GM12873 (cell line): ENCODE data around the gene BRMS1L.

Experiments used
- TF ChIP-seq, protein P1 (sequence below): IDR thresholded peaks from 2 replicates; pipeline ENCODE4 v1.5.1; 2012; ENCODE audit warnings: low read depth, mild to moderate bottlenecking, moderate library complexity, low read length, control low read depth; ENCODE audit not compliant: insufficient read depth; ENCODE audit errors: missing control alignments

The BRMS1L gene

DNA sequence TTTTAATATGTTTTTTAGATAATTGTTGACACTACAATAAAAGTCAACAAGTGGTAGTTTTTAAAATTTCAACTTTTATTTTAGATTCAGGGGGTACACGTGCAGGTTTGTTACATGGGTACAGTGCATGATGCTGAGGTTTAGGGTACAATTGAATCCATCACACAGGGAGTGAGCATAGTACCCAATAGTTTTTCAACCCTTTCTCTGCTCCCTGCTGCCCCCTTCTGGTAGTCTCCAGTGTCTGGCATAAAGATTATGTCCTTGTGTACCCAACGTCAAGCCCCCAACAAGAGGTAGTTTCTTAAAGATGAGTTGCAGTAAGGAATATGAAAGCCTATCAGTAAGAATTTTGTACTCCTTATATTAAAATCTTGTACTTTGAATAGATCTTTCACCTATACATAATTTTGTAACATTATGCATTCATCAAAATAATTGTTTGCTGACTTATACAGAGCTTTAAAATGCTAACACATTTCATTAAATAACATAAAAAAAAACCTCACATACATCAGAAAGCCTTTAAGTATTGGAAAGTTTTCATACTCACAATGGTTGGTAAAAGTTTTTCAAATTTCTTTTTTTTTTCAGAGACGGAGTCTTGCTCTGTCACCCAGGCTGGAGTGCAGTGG, 11.7 kb upstream of the BRMS1L start:
- TF ChIP-seq, protein P1, sequence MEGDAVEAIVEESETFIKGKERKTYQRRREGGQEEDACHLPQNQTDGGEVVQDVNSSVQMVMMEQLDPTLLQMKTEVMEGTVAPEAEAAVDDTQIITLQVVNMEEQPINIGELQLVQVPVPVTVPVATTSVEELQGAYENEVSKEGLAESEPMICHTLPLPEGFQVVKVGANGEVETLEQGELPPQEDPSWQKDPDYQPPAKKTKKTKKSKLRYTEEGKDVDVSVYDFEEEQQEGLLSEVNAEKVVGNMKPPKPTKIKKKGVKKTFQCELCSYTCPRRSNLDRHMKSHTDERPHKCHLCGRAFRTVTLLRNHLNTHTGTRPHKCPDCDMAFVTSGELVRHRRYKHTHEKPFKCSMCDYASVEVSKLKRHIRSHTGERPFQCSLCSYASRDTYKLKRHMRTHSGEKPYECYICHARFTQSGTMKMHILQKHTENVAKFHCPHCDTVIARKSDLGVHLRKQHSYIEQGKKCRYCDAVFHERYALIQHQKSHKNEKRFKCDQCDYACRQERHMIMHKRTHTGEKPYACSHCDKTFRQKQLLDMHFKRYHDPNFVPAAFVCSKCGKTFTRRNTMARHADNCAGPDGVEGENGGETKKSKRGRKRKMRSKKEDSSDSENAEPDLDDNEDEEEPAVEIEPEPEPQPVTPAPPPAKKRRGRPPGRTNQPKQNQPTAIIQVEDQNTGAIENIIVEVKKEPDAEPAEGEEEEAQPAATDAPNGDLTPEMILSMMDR = peak; percentile 86

GRCh38 chr14:35818346-35819115, 7.6 kb upstream of the BRMS1L start:
- TF ChIP-seq, protein P1 = peak; percentile 47

- TF ChIP-seq, protein P1 = no peak
These were observed 6.3 kb upstream of the BRMS1L start for GRCh38 chr14:35819591-35820540.

DNA sequence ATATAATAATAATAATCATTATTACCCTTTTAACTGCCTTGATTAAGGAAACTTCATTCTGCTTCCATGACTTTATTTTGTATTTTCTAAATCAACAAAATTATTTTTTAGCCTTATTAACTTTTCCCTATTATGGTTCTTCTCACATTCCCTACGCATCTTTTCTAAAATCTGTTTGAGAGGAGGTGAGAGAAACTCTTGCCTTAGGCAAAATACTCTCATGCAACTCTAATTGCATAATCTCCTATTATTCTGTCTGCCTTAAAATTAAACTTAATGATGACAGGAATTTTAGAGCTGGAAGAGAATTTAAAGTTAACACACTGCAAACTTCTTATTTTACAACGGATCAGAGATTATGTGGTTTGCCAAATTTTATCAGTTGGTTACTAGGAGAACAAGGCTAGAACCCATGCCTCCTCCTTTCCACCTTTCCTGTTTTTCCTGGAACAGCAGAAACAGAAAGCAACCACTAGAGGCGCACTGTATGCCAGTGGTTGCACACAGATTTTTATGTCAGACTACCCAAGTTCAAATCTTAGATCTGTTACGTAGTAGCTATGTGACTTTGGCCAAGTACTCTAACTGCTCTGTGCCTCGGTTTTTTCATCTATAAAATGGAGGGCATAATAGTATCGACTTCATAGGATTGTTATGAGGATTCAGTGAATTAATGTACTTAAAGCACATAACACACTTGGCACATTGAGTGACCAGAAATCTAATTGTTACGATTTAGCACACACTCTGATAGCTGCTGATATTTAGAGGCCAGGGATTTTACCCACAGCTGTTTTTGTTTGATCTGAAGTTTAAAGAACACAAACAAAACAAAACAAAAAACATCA, 4.3 kb upstream of the BRMS1L start:
- TF ChIP-seq, protein P1 = peak; percentile 85

DNA sequence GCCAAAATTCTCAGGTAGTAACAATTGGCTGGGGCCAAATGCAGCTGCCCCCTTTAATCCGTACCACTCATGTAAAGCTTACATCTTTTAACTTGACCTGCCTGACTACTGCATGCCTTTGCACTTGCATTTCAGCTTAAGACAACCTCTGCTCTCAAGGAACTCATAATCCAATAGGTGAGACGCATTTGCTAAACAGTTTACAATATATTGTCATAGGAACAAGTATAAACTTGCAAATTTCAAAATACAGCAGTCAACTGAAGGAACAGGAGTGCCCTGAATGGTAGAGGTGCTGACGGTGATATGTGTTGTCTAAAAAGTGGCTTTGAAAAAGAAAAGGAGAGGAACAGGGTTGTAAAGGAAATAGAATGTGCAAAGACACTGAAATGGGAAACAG, 3.6 kb upstream of the BRMS1L start:
- TF ChIP-seq, protein P1 = no peak

GRCh38 chr14:35825968-35826217, 245 bp upstream of the BRMS1L start:
- TF ChIP-seq, protein P1 = no peak
